GM19372 (cell line): ENCODE results near the gene FHIT.

ENCODE experiments used
- ATAC-seq: cut with Tn5 transposase; IDR thresholded peaks from one replicate; pipeline ENCODE4 v1.9.1; 2021; ENCODE audit warnings: mild to moderate bottlenecking, low read depth, moderate library complexity; ENCODE audit not compliant: unreplicated experiment

Gene FHIT

GRCh38 chr3:60000311-60001105 lies 1250.7 kb downstream of the FHIT start:
- ATAC-seq = no peak

GRCh38 chr3:59998058-59998457 lies 1253.2 kb downstream of the FHIT start:
- no peak for ATAC-seq

- ATAC-seq = no peak
Observed at GRCh38 chr3:59997583-59997982, 1253.7 kb downstream of the FHIT start.

GRCh38 chr3:59996056-59996455 lies 1255.2 kb downstream of the FHIT start:
- no peak for ATAC-seq

GRCh38 chr3:59995563-59995962 lies 1255.7 kb downstream of the FHIT start:
- no peak for ATAC-seq

- ATAC-seq = no peak
Observed at GRCh38 chr3:59994732-59995304, 1256.4 kb downstream of the FHIT start.

GRCh38 chr3:59992578-59992977 lies 1258.7 kb downstream of the FHIT start:
- ATAC-seq = no peak

- no peak for ATAC-seq
Observed at GRCh38 chr3:59990915-59991314, 1260.3 kb downstream of the FHIT start.

- ATAC-seq = no peak
Observed at GRCh38 chr3:59982510-59982909, 1268.7 kb downstream of the FHIT start.

GRCh38 chr3:59981377-59981776 lies 1269.9 kb downstream of the FHIT start:
- no peak for ATAC-seq

GRCh38 chr3:59980576-59980975 lies 1270.7 kb downstream of the FHIT start:
- no peak for ATAC-seq

GRCh38 chr3:59979542-59979941 lies 1271.7 kb downstream of the FHIT start:
- no peak for ATAC-seq

GRCh38 chr3:59978979-59979378 lies 1272.3 kb downstream of the FHIT start:
- ATAC-seq = peak; percentile 75

GRCh38 chr3:59970796-59971195 lies 1280.5 kb downstream of the FHIT start:
- no peak for ATAC-seq

GRCh38 chr3:59970376-59970775 lies 1280.9 kb downstream of the FHIT start:
- ATAC-seq = no peak

GRCh38 chr3:59968513-59969045 lies 1282.7 kb downstream of the FHIT start:
- ATAC-seq = no peak

- no peak for ATAC-seq
Observed at GRCh38 chr3:59963676-59964075, 1287.6 kb downstream of the FHIT start.

- no peak for ATAC-seq
Observed at GRCh38 chr3:59957150-59957549, 1294.1 kb downstream of the FHIT start.

- no peak for ATAC-seq
Observed at GRCh38 chr3:59953104-59953503, 1298.1 kb downstream of the FHIT start.

GRCh38 chr3:59949311-59949710 lies 1301.9 kb downstream of the FHIT start:
- ATAC-seq = no peak

- no peak for ATAC-seq
Observed at GRCh38 chr3:59946401-59946800, 1304.9 kb downstream of the FHIT start.

- ATAC-seq = no peak
Observed at GRCh38 chr3:59940718-59941117, 1310.5 kb downstream of the FHIT start.
